ENCODE data around the gene SMYD3.

The SMYD3 gene

GRCh38 chr1:246304484-246305259, 202.4 kb downstream of the SMYD3 start:
- no peak for DNase-seq (ENCODE audit: low spot score)

DNA sequence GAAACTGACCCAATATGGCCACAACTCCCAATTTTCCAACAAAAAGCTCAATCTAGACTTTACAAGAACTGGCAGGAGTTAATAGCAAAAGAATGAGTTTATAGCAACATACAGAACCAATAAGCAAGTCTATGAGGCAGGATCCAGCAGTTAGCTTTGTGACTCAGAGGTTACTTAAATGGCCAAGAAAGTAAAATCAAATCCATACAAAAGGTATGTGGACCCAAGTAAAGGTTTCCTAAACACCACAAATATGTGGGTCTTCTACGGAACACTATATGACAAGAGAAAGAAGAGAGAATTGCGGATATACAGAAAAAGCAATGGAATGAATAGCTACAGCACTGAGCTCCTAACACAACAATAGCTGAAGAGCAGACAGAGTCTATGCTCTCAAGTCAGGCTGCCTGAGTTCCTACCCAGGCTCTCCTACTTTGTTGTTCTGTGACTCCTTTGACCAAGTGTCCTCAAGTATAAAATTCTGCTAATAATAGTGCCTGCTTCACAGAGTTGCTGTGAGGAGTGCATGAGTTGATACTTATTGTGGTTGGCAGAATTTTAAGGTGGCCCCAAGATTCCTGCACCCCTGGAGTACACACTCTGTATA, 204.3 kb downstream of the SMYD3 start:
- no peak for DNase-seq (ENCODE audit: low spot score)

DNA sequence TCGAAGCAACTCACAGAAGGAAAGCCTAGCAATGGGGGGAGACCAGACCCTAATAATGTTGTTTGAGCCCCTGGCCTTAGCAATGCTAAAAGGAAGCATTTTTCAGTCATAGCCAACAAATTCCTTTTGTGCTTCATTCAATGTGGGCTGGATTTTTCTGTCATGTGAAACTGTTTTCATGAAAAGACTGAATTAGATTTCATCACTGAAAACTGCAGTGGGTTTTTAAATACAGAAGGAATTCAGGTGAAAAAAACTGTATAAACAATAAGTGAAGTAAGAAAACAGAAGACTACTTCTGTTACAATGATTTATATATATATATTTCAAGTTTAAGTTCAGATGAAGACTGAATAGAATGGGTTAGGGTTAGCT, 204.8 kb downstream of the SMYD3 start:
- no peak for DNase-seq (ENCODE audit: low spot score)

DNA sequence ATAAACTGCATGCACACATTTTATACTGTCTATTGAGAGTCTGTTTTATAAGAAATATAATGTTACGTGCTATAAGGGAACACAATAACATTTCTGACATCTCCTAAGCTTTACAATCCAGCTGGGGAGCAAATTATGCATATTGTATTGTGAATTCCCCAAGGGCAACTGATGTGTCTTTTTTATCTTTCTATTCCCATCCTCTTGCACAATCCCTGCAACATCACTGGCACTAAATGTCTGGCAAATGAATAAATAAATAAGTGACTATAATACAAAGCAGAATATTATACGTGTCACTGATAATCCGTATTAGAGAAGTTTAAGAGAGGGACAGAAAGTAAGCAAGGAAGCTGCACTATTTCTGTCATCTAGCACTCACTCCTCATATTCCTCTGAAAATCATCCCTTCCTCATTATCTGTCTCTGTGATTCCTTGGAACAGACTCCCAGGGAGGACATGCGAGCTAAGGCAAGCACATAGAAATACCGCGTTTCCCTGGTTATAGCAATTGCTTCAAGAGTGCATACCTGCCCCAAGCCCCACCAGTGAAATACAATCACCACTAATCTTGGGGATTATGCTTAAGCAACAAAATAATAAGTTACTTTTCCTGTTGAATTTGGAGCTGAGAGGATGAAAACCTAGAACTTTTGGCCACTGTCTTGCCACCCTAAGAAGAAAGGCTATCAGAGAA, 205.4 kb downstream of the SMYD3 start:
- DNase-seq (ENCODE audit: low spot score), result no peak

DNA sequence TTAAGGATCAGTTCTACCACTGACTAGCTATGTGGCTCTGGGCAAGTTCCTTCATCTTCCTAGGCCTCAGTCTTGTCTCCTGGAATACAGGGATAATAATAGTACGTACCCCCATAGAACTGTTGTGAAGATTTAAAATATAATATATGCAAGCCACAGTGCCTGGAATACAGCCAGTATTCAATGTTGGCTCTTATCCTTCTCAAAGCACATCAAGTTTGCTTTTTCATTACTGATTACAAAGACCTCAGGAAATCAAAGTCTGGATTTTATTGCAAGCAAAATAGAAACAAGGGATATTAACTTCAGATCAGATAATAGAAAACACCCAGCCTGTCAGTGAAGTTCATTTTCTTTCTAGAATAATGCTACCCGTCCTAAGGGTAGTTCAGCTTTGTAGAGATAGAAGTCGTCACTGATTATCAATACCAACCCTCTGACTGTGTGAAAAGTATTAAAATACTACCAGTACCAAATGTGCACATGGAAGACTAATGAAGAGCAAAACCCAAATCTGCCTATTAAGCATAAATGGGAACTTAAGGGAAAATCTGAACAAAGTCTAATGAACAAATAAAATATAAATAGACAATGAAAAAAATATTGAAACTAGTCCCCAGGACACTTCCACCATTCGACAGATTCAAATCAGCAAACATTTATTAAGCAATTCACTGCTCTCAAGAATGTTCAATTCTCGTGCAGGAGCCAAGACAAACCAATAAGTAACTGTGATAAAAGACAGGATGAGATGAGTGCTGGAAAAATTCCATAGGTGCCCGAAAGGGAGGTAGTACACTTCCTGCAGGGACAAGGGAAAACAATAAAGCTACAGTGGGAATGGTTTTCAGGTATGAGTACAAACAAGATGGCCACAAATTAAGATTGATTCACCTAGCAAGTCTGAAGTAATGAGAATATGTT, 206.2 kb downstream of the SMYD3 start:
- no peak for DNase-seq (ENCODE audit: low spot score)

- DNase-seq (ENCODE audit: low spot score), result no peak
Measured at GRCh38 chr1:246297279-246298265, 209.5 kb downstream of the SMYD3 start.

DNA sequence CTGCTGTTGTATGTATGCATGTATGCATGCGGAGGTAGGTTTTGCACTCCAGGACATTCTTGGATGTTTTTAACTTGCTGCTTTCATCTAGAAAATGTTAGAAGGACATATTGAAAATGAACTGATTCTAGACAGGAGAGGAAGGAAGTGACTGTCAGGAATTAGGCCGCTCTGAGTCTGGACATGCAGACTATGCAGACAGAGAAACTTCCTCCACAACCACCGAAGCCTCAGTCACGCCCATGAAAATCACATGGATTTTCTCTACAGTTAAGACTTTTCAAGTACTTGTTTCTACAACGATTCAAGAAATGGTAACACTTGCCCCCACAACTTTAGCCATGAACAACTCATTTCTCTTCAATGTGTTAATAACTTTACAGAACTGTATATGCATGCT, 211.1 kb downstream of the SMYD3 start:
- DNase-seq (ENCODE audit: low spot score), result no peak

- DNase-seq (ENCODE audit: low spot score), result no peak
Measured at GRCh38 chr1:246295340-246295739, 211.7 kb downstream of the SMYD3 start.

- no peak for DNase-seq (ENCODE audit: low spot score)
Measured at GRCh38 chr1:246294263-246294662, 212.8 kb downstream of the SMYD3 start.

DNA sequence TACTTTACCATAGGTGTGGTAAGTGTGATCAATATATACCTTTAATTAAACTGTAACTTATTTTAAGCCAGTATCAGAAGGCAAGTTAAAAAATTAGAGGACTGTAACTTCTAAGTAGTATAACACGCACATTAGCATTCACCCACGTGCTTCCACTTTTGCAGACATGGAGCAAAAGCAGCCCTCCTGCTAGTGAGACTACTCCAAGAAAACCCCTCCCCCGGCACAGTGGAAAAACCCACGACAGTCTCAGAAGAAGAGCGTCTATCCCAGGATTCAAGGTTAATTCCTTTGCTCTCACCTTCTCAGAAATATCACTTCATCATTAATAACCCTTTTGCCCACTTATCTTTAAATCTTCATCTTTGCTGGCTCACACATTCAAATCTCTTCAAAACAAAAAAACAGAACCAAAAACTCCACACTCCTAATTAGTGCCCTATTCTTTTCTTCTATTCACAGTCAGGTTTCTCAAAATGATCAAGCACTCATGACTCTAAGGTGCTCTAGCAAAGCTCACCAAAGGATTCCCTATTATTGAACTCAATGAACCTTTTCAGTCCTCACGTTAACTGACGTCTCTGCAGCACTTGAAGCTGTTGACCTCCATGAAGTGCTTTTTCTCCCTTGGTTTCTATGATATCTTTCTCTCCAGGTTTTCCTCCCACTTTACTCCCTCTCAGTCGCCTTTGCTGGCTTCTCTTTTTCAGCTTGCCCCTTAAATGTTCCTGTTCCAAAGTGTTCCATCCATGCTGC, 213.5 kb downstream of the SMYD3 start:
- no peak for DNase-seq (ENCODE audit: low spot score)

DNA sequence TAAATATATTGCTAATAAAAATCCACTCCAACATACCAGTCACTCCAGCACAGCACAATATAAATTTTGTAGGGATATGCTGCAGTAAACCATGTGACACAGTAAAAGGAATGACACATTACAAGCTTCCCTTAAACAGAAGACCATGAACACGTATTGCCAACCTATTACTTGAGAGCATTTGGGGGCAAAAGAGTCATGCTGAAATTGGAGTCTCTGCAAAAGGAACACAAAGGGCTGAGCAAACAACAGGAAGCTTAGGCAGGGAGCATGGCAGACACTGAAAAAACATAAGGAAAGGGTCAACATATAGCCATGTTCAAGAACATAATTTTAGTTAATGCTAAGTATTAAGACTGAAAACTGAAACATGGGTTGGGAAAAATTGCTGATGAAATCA, 214.5 kb downstream of the SMYD3 start:
- peak; percentile 39 for DNase-seq (ENCODE audit: low spot score)

DNA sequence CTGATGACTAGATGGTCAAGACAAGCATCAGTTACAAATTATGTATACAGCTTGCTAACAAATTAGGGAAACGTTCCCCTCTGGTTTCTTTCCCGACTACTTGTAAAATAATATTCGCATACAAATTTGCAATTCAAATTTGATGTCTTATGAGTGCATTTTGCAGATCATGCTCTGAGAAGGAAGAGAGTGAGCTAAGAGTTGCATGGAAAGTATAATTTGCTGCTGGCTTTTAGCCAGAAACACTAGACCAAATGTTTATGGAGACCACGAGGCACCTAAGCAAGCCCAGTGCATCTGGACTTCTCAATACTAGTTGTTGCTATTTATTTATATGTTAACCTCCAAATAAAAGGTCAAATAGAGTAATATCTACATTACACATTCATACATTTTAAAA, 216.0 kb downstream of the SMYD3 start:
- no peak for DNase-seq (ENCODE audit: low spot score)

DNA sequence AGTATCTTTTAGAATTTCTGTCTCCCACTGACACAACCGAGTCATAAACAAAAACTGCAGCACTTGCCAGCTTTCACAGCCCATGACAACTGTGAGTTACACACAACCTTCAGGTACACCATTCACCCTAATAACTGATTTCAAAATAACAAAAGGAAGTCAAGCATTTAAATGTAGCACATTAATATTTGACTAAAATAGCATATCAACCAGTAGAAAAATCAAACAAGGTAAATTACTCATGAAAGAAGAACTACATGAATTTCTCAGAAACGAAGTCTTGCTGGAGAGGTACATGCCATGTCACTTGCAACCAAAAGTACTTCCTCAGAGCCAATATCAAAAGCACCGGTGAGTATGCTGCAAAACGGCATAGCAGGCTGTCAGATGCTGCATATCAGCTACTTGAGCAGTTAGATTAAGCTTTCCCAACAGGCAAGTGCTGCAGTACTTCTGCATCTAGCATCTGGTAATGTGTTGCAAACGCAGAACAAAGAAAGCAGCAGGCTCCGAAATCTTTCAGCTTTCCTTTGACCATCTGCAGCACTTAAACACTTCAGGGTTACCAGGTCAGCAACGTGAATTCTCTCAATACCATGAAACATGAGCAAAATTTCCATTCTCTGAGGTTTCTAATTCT, 223.2 kb downstream of the SMYD3 start:
- no peak for DNase-seq (ENCODE audit: low spot score)

- DNase-seq (ENCODE audit: low spot score), result no peak
Measured at GRCh38 chr1:246281639-246282038, 225.4 kb downstream of the SMYD3 start.

- no peak for DNase-seq (ENCODE audit: low spot score)
Measured at GRCh38 chr1:246281195-246281594, 225.9 kb downstream of the SMYD3 start.

DNA sequence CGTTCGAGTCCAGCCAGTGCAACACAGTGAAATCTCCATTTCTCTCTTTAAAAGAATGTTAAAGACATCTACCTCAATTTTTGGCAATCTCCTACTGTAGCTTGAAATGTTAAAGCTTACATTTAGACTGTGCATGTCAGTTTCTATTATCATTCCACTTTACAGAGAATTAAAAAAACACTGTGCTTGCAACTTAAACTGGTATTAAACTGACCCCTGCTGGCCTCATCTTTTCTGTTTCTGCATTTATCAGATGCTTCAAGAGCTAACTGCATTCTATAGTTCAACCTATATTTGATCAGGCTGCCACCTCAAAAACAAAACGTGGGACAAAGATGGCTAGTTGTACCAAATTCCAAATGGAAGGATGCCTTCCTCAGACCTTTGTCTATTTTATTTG, 226.5 kb downstream of the SMYD3 start:
- DNase-seq (ENCODE audit: low spot score), result no peak

GRCh38 chr1:246279402-246279801, 227.7 kb downstream of the SMYD3 start:
- DNase-seq (ENCODE audit: low spot score), result no peak

GRCh38 chr1:246278371-246278770, 228.7 kb downstream of the SMYD3 start:
- DNase-seq (ENCODE audit: low spot score), result no peak

- no peak for DNase-seq (ENCODE audit: low spot score)
Measured at GRCh38 chr1:246275036-246275435, 232.0 kb downstream of the SMYD3 start.

- no peak for DNase-seq (ENCODE audit: low spot score)
Measured at GRCh38 chr1:246274186-246274585, 232.9 kb downstream of the SMYD3 start.

All from iPS-NIHi11 (cell line).